NCI-H187 (cell line): ENCODE measurements around the gene CD2.

Experiments
- DNase-seq, 2 experiments: peaks; one replicate each; lab custom pipeline; 2025; lab: John Stamatoyannopoulos, UW

CD2 gene

DNA sequence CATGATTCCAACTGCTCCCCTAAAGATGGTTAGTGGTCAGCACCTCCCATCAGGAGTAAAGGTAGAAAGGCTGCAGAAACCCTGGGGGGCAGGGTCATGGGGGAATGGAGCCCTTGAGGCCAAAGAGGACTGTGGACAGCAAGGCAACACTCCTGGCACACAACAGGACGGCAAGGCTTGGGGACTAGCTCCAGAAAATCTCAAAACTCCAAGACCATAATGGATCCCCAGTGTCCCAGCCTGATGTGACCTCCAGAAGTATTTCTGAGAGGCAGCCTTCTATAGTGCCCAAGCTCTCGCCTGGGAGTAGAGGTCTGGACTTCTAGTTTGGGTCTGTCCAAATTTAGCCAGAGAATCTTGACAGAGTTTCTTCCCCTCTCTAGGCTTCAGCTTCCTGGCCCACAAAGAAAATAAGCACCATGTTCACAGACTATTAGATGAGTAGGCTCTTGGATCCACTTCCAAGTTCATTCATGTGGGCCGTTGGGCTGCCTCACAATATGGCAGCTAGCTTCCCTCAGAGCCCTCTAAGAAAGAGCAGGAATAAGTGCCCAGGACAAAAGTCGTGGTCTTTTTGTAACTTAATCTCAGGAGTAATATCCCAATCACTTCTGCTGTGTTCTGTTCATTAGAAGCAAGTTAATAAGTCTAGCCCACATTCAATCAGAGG is 6.9 kb downstream of the CD2 start:
- no peak for DNase-seq

DNA sequence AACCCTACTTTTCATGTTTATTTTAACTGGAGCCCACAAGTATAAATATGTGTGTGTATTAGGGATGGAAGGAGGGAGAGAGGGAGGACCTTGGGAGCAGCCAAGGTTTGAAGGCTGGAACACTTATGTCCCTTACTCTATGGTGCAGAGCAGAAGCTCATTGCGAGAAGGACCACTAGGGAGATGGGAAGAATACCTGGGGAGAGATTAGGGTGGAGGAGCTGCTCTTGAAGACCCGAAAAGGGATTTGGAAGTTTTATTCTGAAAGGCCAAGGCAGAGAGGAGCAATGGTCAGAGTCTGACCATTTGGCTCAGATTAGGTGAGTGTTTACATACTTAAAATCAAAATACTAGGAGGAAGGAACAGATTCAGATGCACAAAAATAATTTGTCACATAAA is 8.1 kb downstream of the CD2 start:
- DNase-seq = no peak

DNA sequence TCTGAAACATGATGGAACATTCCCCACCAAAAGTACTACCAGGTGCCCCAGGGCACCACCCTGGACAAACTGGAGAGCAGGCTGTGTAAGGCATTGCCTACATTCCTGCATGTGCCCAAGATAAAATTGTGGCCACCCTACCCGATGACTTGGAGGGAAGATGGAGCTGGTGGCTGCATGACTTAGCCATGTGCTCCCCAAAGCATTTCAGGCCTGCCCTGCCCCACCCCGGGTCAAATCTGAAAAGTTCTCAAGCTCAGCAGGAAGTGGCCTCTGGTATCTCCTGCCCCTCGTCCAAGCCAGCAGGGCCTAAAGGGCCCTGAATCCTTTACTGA is 8.5 kb downstream of the CD2 start:
- no peak for DNase-seq

DNA sequence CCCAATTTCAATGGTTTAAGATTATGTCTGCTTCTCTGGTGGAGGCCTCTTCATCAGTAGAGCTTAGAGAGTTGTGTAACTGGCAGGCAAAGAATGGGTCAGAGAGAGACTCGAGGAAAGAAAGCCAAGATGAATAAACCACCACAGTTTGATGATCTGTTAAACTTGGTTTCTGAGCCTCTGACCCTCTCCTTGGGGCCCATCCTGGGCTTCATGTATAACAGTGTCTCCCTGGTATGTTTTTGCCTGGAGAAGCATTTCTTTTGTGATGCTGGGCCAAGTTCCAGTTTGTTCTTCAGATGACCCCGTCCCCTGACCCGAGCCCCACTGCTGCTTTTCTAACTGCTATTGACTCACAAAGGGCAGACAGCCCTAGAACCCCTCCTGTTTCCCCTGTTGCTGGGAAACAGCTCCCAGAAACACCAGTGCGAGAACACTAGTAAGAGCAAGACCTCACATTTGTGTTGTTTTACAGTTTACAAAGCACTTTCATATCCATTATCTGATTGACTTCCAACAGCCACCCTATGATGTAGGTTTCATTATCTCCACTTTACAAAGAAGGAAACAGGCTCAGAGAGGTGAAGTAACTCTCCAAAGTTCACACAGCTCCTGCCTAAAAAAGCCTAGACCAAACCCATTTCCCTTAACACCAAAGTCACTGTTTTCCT is 9.0 kb downstream of the CD2 start:
- DNase-seq = no peak

DNA sequence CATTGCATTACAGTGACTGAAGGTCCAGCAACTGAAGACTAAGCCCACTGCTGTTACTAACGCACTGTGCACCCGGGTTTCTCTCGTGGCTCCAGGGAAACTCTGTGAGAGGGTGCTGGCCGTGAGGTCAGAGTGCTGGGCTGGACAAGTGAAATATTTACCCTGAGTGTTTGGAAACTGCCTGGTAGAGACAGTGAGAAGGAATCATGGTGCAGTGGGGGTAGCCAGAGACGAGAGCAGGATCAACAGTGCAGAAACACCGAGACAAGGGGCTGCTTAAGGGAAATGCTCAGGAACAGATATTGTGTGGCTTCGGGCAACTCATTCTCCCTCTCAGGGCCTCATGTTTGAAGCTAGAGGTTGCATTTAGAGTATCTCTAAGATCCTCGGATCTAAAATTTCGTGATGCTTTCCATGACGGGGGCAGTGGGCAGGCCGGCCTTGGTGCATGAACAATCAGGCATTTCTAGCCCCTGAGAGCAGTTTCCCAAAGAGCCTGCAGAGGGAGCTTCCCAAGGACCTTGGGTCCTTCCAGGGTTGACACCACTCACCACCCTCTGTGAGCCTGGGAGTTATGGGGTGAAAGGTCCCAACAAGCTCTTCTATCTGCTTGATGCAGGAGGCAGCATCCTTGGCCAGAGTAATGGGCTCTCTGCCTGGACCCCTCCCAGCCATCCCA is 9.7 kb downstream of the CD2 start:
- no peak for DNase-seq

DNA sequence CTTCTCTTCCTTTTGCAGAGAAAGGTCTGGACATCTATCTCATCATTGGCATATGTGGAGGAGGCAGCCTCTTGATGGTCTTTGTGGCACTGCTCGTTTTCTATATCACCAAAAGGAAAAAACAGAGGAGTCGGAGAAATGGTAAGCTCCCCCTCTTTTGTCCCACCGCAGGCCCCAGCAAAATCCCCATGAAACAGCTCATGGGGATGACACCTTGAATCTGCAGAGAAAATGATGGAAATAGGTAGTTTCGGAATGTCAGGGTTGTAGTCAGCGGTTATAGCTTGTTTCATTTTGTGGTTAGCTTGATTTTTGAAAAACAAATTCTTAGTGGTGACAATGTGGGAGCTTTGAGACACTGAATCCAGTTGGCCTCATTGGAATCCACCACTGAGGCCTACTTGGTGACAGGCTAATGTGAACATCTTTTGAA is 10.3 kb downstream of the CD2 start:
- no peak for DNase-seq

DNA sequence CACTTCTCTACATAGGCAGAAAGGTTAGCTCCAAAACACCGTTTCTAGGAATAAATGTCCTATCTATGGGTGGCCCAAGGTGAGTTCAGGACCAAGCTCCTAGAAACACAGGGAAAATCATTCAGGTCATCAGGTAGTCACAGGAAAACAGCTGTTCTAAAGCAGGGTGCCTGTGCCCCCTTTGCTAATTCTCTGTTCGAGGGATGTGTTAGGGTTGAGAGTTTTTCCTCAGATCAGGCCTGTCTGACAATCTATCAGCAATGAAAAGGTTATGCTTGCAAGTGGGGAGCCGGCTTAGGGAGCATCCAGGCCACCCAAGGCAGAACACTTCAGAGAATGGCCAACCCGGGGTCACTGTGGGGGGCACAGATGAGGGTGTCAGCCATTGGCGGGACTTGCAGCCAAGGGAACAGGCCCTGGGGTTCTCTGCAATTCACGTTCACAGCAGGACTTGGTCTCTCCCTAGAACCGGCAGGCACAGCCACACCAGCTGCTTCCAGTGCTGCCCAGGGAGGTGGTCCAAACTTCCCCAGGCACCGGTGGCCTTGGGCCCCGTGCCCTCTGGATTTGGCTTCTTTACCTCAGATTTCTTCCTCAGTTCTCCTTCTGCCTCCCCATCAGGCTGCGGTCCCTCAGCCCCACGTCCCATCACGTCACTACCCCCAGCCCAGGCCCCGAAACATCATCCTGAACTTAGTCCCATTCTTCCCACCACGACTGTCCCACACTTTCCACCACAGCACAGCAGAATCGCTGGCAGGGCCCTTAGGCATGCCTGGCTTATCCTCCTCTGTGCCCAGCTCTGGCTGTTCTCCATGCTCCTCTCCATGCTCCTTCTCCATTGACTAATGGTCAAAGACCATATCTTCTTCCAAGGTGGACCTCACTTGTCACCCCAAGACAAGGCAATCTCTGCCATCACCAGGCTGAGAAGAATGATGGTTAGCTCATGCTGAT is 11.0 kb downstream of the CD2 start:
- DNase-seq = no peak

DNA sequence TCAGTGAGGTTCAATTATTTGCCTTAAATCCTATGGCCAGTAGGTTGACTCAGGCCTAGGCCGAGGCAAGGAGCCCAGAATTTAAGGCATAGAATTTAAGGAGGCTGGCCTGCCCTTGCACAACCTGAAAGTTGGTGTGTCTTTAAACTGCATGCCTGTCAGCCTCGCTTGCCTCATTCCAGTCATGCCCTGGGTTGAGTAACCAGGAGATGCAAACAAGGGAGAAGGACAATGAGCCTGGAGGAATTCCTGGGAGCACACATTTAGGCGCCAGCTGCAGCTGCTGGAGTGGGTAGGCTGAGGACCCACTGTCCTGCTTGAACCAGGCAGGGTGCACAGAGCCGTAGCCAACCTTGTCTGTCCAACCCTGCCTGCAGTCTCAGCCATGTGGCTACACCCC is 11.7 kb downstream of the CD2 start:
- no peak for DNase-seq

DNA sequence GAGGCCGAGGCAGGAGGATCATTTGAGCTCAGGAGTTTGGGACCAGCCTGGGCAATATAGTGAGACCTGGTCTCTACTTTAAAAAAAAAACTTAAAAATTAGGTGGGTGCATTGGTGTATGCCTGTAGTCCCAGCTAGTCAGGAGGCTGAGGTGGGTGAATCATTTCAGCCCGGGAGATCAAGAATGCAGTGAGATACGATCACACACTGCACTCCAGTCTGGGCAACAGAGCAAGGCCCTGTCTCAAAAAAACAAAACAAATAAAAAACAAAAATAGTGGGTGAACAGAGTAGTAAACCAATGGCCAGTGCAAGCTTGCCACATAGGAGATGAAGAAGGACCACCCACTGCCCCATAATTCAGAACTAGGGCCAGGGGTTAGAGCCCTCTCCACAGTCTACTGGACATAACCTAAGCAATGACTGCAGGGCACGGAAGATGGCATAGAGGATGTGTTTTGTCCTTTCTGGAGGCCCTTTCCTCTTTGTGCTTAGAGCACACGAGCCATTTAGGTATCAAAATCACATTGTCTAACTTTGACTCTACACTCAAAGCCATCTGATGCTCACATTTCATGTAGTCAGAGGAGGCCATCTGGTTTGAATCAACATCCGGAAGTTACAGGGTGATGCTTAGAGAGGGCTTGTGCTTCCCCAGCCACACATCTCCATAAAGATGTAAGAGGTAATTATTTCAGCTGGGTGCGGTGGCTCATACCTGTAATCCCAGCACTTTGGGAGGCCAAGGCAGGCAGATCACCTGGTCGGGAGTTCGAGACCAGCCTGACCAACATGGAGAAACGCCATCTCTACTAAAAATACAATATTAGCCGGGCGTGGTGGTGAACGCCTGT is 12.6 kb downstream of the CD2 start:
- DNase-seq = no peak

DNA sequence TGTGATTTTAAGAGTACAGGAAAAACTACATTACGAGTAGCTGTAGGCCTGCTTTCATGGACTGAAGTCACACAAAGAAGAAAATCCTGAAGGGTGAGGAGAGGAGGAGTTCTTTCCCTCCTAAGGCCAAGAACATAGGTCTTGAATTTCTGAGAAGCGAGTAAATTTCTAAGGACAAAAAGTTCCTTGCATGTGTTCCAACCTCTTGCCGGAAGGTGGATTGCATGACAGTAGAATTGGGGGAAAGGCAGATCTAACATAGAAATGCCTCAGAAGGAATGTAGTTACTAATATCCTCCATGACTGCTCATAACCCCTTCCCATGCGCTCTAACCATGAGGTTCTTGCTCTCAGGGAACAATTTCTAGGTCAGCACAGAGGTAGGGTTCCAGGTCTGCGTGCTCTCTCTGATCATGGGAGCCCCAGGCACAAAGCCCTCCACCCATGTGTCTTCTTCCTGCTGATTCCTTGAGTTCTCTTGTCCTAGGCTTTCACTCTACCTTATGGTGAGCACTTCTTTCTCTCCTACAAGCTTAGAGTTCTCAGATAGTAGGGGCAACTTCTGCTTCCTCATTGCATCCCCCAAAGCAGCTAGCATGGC is 13.7 kb downstream of the CD2 start:
- DNase-seq = no peak

DNA sequence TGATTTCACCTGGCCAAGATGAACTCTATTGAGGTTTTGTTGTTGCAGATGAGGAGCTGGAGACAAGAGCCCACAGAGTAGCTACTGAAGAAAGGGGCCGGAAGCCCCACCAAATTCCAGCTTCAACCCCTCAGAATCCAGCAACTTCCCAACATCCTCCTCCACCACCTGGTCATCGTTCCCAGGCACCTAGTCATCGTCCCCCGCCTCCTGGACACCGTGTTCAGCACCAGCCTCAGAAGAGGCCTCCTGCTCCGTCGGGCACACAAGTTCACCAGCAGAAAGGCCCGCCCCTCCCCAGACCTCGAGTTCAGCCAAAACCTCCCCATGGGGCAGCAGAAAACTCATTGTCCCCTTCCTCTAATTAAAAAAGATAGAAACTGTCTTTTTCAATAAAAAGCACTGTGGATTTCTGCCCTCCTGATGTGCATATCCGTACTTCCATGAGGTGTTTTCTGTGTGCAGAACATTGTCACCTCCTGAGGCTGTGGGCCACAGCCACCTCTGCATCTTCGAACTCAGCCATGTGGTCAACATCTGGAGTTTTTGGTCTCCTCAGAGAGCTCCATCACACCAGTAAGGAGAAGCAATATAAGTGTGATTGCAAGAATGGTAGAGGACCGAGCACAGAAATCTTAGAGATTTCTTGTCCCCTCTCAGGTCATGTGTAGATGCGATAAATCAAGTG is 14.3 kb downstream of the CD2 start:
- no peak for DNase-seq

DNA sequence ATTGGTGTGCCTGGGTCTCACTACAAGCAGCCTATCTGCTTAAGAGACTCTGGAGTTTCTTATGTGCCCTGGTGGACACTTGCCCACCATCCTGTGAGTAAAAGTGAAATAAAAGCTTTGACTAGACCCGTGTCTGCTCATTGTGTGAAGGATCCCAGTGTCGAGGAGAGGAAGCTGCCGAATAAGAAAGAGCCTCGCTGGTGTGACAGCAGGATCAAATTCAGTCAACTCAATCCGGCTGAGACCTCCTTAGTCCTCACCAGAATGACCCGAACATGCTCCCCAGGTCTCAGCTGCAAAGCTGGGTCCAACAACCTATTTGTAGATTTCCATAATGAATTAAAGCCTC is 14.8 kb downstream of the CD2 start:
- no peak for DNase-seq

DNA sequence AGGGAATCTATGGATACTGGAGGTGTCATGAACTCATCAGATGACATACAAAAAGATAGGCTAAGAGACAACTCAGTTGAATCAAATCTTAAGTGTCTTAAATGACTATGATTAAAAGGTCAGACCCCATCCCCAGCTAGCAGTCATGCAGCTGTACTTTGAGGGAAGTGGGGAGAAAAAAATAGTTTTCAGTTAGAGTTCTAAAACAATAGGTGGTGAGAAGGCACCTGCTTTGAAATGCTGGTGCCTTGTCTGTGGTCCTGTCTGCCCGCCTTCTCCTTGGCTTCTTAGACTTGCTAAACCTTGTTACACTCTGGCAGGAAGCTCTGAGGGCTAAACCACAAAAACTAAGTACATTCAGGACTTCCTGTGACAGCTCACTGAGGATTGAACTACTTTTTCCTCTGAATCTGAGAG is 15.3 kb downstream of the CD2 start:
- no peak for DNase-seq

DNA sequence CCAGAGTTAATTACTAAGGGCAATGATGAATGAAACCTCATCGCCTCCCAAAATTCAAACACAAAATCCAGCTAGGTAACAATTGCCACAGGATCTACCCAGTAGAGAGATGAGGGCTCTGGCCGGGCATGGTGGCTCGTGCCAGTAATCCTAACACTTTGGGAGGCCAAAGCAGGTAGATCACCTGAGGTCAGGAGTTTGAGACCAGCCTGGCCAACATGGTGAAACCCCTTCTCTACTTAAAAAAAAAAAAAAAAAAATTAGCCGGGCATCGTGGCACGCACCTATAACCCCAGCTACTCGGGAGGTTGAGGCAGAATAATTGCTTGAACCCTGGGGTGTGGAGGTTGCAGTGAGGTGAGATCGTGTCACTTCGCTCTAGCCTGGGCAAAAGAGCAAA is 15.8 kb downstream of the CD2 start:
- no peak for DNase-seq

DNA sequence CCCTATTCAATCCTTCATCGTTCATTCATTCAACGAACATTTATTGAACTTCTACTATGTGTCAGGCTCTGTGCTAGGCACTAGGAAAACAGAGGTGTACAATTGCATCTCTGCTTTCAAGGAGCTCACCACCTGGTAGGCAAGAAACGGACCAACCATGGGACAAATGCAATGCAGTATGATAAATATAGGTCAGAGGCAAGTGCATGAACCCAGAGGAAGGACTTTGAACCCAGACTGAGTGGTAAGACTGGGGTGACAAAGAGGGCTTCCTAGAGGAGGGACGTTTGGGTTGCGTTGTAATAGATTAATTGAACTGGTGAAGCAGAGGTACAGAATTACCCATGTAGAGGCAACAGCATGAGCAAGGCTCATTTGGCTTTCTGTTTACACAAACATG is 16.4 kb downstream of the CD2 start:
- DNase-seq = no peak

DNA sequence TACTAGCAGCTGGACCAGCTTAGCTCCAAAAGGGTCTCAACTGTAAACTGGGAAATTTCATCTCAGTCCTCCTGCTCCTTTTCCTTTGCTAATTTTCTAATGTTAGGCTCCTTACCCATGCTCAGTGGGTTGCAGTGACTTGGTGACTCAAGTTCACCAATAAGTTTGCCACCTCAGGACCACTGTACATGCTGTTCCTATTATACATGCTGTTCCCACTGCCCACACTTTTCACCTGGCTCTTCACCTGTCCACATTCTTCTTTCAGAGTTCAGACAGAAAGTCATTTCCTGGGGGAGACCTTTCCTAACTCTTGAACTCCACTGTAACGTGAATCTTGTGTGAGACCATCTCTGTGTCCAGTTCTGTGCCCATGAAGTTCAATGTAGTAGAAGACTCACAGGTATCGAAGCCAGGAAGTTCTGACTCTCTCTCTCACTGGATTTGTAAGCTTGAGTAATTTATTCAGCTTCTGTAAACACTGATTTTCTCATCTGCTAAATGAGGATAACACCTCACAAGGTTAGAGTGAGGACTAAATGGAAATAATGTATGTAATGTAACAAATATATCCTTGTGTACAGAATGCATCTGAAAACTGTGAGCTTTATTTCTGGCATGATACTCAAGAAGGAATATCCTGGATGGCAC is 17.9 kb downstream of the CD2 start:
- no peak for DNase-seq

DNA sequence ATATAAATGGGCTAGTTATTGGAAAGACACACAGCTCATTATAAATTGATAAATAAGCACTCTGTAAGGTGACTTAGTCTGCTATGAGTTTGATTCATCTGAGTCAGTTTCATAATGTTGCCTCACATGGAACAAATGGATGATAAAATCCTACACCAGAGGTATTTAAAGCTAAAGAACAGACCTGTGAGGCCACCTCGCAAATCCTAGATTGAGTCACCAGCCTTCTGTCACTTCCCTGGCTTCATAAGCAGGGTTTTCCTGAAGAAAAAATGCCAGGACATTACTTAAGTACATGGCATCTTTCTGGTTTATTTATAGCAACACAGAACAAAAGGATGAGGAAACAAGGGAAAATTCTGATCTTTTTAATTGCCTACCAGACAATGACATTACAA is 18.4 kb downstream of the CD2 start:
- DNase-seq = no peak

DNA sequence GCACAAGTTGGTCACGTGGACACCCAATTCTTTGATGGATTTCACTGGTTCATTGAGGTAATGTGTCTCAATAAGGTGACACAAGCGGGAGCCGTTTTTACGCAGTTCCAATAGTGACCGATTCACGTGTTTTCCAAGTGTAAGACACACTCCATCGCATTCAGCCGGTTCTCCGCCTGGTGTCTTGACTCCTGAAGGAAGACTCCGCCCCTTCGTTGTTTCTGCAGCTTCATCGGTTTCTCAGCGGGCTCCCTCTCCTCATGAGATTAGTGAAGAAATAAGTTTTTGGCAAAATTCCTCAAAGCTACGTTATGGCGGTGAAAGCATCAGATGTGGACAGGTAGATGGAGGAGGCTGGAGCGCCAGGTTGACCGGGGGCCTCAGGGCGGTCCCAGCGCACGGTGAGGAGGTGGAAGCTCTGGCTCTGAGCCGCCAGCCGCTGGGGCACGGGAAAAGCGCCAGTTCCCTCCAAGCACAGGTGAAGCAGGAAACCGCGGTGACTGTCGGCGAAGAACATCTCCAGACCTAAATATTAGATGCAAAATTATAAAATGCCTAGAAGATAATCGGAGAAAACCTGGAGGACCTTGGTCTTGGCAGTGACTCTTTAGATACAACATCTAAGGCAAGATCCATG is 21.0 kb downstream of the CD2 start:
- no peak for DNase-seq
